IPS DF 4.7 (cell line): Measurements from ENCODE around the gene STXBP6.
"Not testable (repeated sequence)": the region's sequence is repeated elsewhere in the genome, so short reads cannot be mapped to it uniquely, and the experiment has no call there.

Source experiments
- DNase-seq: peaks from one replicate; pipeline ENCODE4 v3.0.0-alpha.2; 2013; ENCODE audit warnings: low spot score; ENCODE audit errors: extremely low read depth

Gene STXBP6

GRCh38 chr14:24957814-24958213 is 92.1 kb downstream of the STXBP6 start:
- no peak for DNase-seq

DNA sequence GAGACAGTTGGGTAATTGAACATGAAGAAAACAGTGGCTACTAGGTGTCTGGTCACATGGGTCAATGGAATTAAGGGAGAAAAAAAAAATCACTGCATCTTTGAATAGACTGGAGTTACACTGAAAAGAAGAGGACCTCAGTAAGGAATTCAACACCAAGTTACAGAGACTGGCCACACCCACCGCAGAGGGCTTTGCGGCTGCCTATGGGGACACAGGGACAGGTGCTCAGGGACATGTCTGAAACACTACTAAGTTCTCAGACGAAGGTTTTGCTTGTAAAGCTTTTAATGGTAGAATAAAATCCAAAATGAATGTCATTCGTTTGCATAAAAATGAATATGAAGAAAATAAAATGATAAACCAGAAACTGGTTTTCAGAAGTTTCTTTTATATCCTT is 93.8 kb downstream of the STXBP6 start:
- no peak for DNase-seq

DNA sequence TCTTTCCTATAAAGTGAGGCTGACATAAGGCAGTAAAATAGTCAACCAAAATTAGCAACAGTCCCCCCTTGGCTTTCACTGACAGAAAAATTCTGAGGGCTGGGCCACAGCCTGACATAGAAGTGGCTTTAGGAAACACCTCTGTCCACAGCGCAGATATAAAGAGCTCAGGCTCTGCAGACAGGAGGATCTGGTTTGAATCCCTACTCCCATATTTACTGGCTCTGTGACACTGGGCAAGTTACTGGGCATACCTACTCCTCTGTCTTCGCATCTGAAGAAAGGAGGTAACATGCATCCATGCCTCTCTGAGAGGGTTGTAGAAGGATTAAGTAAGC is 95.3 kb downstream of the STXBP6 start:
- DNase-seq = no peak

GRCh38 chr14:24954037-24954699 is 95.8 kb downstream of the STXBP6 start:
- no peak for DNase-seq

- DNase-seq = no peak
Measured at GRCh38 chr14:24952851-24953666, 96.9 kb downstream of the STXBP6 start.

DNA sequence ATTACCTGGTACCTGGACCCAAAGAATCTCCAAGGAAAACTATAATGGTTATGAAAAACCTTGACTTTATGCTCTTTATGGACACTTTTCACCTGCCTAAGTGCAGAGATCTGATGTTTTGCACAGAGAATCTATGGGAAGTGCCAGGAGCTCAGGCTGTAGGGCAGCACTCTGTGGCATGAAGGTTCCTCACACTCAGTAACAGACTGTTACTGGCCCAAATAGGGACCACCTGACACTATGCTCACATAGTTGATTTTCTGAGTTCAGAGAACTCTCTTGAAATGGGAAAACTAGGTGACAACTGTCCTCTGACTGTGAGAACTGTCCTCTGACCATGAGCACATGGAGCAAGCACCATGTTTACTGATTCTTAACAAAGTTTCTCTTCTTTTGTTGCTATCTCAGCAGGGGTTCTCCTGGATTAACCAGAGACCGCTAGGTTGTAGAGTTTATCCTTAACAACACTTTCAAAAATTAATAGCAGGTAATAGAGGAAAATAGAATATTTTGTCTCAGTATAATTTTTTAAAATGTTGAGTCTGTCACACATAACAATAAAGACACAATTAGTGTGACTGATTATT is 101.6 kb downstream of the STXBP6 start:
- DNase-seq = no peak

GRCh38 chr14:24947131-24947530 is 102.8 kb downstream of the STXBP6 start:
- no peak for DNase-seq

DNA sequence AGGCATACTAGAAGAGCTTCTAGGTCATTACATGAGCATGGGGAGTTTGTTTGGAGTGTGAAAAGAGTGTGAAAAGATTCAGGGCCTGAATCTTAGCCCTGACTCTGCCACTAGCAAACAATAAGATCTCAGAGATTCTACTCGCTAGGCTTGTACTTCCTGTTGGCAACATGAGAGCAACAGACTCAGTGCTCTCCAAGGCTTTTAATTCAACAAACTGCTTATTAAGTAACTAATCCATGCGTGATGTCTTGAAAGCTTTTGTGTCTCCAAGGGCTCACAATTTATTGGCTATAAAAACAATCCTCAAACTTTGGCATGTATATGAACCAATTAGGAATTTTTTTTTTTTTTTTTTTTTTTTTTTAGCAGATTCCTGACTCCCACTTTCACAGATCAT is 105.1 kb downstream of the STXBP6 start:
- DNase-seq = no peak

GRCh38 chr14:24943024-24943423 is 106.9 kb downstream of the STXBP6 start:
- peak; percentile 89 for DNase-seq

DNA sequence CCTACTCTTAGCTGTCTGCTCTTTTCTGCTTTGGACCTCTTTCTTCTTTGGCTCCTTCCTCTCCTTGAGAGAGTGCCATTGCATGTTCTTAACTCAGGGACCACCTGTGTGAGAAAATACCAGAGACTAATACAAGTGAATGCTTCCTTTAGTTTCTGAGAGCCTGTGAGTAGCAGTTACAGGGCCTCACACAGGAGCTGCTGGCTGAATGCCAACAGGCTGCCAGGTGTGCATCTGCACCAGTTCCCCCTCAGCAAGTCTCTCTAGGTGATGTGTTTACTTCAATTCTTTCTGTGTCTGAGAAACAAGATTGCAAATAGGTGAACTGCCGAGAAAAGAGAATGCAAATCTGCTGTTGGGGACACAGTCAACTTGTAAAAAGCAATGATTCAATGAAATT is 108.2 kb downstream of the STXBP6 start:
- no peak for DNase-seq

DNA sequence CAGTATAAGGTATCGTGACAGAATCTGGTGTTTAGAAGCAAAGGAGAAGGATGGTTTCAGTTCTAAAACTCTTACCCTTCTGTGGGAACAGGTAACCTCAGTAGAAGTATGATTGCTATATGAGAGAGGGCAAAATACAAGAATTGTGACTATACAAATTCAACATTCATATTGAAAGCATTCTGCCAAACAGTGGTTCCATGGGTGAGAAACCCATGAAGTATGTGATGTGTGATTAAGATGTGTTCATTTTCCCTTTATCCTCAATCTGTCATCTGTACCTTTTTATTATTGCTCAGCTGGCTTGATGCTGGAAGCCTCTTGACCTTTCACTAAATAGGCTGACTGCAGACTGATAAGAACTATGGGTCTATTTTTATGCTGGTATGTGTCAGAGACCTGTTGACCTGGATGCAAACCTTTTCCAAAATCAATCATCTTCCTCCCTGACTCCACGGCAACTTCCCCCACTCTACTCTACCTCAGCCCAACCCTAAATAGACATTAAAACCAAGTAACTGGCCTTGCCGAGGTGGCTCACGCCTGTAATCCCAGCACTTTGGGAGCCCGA is 109.6 kb downstream of the STXBP6 start:
- DNase-seq = no peak

GRCh38 chr14:24938593-24938992 is 111.4 kb downstream of the STXBP6 start:
- DNase-seq = no peak

DNA sequence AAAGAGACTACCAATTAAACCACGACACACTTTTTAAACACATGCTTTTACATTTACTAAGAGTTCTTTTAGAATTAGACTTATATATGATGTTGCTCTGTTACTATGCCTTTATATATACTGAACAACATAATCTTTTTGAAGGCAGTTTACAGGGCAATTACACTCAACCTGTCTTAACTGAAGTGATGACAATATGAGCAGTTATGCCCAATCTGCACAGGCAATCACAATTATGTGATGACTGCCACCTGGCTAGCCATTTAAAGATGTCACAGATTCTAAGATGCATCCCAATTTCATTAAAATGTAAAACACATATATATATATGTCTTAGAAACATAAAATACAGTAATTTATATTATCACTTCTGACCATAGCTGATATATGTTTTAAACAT is 112.6 kb downstream of the STXBP6 start:
- DNase-seq = no peak

GRCh38 chr14:24936773-24937172 is 113.2 kb downstream of the STXBP6 start:
- not testable (repeated sequence) for DNase-seq

- no peak for DNase-seq
Measured at GRCh38 chr14:24935796-24936195, 114.2 kb downstream of the STXBP6 start.

- no peak for DNase-seq
Measured at GRCh38 chr14:24928386-24928900, 121.5 kb downstream of the STXBP6 start.

GRCh38 chr14:24927809-24928208 is 122.1 kb downstream of the STXBP6 start:
- DNase-seq = no peak

DNA sequence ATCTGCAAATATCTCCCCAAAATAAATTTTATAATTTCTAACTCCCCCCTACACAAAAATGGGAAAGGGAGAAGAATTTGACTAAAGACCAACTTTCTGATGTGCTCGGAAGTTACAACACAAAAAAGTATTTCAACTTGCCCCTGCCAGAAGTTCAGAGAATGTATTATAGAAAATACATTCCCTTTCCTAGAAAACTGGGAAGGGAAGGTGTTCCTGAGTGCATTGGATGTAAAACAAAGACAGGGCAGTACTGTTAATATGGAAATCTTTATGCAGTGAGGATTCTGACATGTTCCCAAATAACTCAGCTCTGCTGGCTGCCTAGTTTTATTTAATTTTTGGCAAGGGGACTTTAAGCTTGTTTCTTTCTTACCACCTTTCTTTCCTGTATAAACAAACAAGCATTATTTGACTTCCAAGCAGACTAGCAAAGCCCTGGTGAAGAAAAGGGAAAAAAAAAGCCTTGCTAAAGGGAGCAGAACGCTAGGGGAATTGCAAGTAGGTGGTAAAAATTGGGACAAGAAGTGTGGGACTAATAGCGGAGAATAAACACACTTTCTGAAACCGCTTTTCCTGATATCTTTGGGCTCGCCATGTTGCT is 124.1 kb downstream of the STXBP6 start:
- no peak for DNase-seq

- DNase-seq = no peak
Measured at GRCh38 chr14:24924544-24924943, 125.4 kb downstream of the STXBP6 start.

- no peak for DNase-seq
Measured at GRCh38 chr14:24921903-24922302, 128.0 kb downstream of the STXBP6 start.

DNA sequence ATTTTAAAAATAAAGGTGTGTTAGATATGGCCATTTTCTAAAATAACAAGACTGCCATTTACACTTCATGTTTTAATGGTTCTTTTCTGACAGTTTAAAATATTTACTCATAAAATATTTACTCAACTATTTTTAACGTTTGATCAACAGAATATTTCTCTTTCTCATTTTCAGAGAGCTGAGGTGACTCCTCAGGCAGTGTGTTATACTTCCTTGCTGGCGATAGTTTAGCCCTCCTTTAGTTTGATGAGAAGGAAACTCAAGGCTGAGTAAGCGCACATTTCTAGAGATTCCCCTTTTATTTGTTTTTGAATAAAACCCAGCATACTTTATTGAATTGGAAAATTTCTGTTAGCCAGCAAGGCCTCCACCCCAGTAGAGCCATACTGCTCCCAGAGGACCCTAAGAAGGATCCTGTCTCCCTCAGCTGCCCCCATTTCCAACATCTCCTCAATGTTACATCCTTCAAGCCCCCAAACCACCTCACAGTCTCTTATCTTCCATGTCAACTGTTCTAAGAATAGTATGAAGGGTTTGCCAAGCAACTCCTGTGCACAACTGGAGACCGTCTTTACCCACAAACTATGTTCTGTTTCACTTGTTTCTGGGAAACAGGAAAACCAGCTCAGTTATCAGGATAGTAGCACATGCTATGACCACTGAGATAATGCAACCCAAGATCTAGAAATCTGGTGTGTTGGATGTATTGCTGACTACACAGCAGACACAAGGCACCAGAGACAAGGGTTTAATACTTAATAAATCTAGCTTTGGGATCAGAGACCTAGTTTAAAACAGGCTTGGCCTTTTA is 129.5 kb downstream of the STXBP6 start:
- no peak for DNase-seq
